ENCODE data around the gene EVX1.

DNA sequence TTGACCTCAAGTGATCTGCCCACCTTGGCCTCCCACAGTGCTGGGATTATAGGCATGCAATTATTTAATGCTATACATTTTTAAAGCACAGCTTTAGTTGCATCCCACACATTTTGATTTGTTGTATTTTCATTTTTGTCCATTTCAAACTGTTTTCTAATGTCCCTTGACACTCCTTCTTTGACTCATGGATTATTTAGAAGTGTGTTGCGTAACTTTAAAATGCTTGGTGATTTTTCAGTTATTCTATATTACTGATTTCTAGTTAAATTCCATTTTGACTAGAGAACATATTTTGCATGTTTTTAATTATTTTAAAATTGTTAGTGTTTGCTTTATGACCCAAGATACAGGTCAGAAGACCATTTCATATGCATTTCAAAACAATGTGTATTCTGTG lies 28.8 kb downstream of the EVX1 start:
- TF ChIP-seq, protein P1, sequence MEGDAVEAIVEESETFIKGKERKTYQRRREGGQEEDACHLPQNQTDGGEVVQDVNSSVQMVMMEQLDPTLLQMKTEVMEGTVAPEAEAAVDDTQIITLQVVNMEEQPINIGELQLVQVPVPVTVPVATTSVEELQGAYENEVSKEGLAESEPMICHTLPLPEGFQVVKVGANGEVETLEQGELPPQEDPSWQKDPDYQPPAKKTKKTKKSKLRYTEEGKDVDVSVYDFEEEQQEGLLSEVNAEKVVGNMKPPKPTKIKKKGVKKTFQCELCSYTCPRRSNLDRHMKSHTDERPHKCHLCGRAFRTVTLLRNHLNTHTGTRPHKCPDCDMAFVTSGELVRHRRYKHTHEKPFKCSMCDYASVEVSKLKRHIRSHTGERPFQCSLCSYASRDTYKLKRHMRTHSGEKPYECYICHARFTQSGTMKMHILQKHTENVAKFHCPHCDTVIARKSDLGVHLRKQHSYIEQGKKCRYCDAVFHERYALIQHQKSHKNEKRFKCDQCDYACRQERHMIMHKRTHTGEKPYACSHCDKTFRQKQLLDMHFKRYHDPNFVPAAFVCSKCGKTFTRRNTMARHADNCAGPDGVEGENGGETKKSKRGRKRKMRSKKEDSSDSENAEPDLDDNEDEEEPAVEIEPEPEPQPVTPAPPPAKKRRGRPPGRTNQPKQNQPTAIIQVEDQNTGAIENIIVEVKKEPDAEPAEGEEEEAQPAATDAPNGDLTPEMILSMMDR (IDR thresholded peaks at IDR 0.05; ENCODE audit: poor library complexity) = no peak
- TF ChIP-seq EZH2 (IDR thresholded peaks at IDR 0.05; ENCODE audit: borderline replicate concordance) = no peak
